ENCODE measurements around the gene PLEKHG5.

PLEKHG5 gene

DNA sequence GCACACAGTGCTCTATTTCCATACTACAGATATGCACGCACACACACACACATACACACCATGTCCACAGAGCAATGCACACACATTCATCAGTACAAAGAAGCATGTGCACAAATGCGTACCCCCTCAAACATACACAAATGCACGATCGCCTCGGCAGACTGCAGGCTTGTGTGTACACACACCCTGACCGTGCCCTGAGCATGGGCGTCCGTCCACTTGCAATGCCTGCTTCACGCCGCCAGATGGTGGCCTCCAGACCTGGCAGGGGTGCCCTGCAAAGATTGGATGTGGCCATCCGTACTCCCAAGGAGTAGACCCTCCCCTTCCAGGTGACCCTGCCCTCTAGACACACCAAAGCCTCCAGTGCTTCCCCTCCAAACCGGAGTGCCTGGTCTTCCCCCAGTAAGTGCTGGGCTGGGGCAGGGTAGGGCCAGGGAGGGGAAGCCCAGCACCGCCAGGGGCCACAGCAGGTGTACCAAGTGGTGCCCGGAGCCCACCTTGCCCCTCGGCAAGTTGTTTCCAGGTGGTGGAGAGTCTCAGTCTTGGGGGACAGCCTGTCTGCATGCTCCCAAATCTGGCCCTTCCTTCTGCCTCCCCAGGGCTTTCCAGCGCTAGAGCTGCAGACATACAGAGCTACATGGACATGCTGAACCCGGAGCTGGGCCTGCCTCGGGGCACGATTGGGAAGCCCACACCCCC is 46.3 kb downstream of the PLEKHG5 start:
- TF ChIP-seq FOXM1 (IDR thresholded peaks at IDR 0.05; ENCODE audit: borderline replicate concordance, low read depth) (no peak), RAD21 (IDR thresholded peaks at IDR 0.05; ENCODE audit: low read depth) (peak; percentile 32; the same call in 1 of the 2 replicates)

DNA sequence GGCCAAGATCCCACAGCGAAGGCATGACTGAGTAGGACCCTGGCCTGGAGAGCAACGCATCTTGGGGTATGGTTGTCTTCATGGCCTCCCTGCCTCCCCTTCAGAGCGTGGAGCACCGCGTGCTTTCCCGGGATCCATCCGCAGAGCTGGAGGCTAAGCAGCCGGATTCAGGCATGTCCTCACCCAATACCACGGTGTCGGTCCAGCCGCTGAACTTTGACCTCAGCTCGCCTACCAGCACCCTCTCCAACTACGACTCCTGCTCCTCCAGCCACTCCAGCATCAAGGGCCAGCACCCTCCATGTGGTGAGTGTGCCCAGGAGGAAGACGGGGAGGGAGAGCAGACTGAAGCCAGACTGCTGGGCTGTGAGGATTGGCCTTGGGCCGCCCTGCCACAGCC is 47.1 kb downstream of the PLEKHG5 start:
- TF ChIP-seq YY1 (IDR thresholded peaks at IDR 0.05; ENCODE audit: low read depth) (no peak), TEAD4 (IDR thresholded peaks at IDR 0.05) (no peak), CEBPB (IDR thresholded peaks at IDR 0.05) (no peak), FOXM1 (IDR thresholded peaks at IDR 0.05; ENCODE audit: borderline replicate concordance, low read depth) (no peak), CREB1 (IDR thresholded peaks at IDR 0.05; ENCODE audit: low read depth) (no peak), TCF12 (IDR thresholded peaks at IDR 0.05; ENCODE audit: low read depth) (no peak), NFIC (IDR thresholded peaks at IDR 0.05) (no peak), ZBTB7A (IDR thresholded peaks at IDR 0.05; ENCODE audit: low read depth) (no peak), EP300 (IDR thresholded peaks at IDR 0.05; ENCODE audit: borderline replicate concordance) (no peak), RAD21 (IDR thresholded peaks at IDR 0.05; ENCODE audit: low read depth) (no peak)
- TF ChIP-seq, protein P1, sequence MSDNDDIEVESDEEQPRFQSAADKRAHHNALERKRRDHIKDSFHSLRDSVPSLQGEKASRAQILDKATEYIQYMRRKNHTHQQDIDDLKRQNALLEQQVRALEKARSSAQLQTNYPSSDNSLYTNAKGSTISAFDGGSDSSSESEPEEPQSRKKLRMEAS (IDR thresholded peaks at IDR 0.05) = no peak
- TF ChIP-seq, protein P2, sequence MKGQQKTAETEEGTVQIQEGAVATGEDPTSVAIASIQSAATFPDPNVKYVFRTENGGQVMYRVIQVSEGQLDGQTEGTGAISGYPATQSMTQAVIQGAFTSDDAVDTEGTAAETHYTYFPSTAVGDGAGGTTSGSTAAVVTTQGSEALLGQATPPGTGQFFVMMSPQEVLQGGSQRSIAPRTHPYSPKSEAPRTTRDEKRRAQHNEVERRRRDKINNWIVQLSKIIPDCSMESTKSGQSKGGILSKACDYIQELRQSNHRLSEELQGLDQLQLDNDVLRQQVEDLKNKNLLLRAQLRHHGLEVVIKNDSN (IDR thresholded peaks at IDR 0.05) = no peak
- TF ChIP-seq, protein P3, sequence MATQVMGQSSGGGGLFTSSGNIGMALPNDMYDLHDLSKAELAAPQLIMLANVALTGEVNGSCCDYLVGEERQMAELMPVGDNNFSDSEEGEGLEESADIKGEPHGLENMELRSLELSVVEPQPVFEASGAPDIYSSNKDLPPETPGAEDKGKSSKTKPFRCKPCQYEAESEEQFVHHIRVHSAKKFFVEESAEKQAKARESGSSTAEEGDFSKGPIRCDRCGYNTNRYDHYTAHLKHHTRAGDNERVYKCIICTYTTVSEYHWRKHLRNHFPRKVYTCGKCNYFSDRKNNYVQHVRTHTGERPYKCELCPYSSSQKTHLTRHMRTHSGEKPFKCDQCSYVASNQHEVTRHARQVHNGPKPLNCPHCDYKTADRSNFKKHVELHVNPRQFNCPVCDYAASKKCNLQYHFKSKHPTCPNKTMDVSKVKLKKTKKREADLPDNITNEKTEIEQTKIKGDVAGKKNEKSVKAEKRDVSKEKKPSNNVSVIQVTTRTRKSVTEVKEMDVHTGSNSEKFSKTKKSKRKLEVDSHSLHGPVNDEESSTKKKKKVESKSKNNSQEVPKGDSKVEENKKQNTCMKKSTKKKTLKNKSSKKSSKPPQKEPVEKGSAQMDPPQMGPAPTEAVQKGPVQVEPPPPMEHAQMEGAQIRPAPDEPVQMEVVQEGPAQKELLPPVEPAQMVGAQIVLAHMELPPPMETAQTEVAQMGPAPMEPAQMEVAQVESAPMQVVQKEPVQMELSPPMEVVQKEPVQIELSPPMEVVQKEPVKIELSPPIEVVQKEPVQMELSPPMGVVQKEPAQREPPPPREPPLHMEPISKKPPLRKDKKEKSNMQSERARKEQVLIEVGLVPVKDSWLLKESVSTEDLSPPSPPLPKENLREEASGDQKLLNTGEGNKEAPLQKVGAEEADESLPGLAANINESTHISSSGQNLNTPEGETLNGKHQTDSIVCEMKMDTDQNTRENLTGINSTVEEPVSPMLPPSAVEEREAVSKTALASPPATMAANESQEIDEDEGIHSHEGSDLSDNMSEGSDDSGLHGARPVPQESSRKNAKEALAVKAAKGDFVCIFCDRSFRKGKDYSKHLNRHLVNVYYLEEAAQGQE (IDR thresholded peaks at IDR 0.05; ENCODE audit: low read depth) = no peak

DNA sequence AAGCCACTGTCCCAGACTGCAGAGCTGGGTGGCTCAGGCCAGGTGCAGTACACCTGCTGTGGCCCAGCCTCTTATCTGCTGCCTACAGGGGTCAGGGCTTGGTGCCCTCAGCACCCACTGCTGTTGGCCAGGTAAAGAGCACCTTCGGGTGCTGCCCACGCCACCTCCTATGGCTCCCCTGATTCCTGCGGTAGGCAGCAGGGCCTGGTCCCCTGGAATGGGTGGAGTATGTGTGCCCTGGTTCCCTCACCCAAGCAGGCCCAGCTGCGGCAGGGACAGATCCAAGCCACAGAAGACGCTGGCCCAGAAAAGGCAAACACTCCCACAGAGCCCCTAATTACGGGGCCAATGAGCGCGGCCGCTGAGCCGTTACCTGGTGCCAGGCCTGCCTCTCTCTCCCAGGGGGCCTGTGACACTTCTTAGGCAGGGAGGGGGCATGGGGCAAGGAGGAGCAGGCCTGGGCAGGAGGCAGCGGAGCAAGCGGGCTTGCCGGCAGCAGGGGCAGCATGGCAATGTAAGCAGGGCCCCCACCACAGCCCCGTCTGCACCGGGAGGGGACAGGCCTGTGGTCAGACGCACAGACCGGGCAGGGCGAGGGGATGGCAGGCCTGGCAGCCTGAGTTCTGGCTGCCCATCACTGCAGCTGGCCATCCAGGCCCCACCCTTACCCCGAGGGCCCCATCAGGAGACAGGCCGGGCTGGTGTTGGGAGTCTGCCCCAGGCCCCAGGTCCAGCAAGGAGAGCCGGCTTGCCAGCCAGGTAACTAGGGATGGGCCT is 47.9 kb downstream of the PLEKHG5 start:
- TF ChIP-seq ZBTB7A (IDR thresholded peaks at IDR 0.05; ENCODE audit: low read depth) (peak; percentile 67; the same call in 1 of the 2 replicates), EP300 (IDR thresholded peaks at IDR 0.05; ENCODE audit: borderline replicate concordance) (no peak; the same call in 1 of the 2 replicates), TCF12 (IDR thresholded peaks at IDR 0.05; ENCODE audit: low read depth) (0 out of 2 replicates have a peak, but pooled peaks have one; percentile 10)

DNA sequence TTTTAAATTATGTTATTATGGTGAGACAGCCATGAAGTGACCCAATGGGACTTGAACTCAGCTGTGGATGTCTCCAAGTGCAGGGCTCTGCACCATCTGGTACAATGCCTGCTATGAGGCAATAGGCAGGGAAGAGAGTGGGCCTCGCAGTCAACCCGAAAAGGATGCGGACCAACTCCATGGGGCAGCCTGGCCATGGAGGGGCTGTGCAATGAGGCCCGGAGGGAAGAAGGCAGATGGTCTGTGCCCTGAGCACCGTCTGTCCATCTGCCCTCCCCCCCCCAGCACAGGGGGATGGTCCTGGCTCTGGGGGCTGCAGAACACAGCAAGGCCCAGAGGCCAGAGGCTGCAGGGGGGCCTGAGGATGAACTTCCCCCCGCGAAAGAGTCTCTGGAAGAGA is 49.9 kb downstream of the PLEKHG5 start:
- TF ChIP-seq, protein P3 (IDR thresholded peaks at IDR 0.05; ENCODE audit: low read depth) = no peak
- TF ChIP-seq, protein P1 (IDR thresholded peaks at IDR 0.05) = no peak
- TF ChIP-seq TCF12 (IDR thresholded peaks at IDR 0.05; ENCODE audit: low read depth) = no peak
- no peak for TF ChIP-seq TAF1 (IDR thresholded peaks at IDR 0.05; ENCODE audit: low read depth)
- TF ChIP-seq, protein P2 (IDR thresholded peaks at IDR 0.05) = no peak
- TF ChIP-seq CREB1 (IDR thresholded peaks at IDR 0.05; ENCODE audit: low read depth) = no peak
- TF ChIP-seq EGR1 (IDR thresholded peaks at IDR 0.05) = no peak
- no peak for TF ChIP-seq YY1 (IDR thresholded peaks at IDR 0.05; ENCODE audit: low read depth)
- no peak for TF ChIP-seq TEAD4 (IDR thresholded peaks at IDR 0.05)
- TF ChIP-seq EP300 (IDR thresholded peaks at IDR 0.05; ENCODE audit: borderline replicate concordance) = no peak
- TF ChIP-seq NFIC (IDR thresholded peaks at IDR 0.05) = no peak
- TF ChIP-seq ZBTB7A (IDR thresholded peaks at IDR 0.05; ENCODE audit: low read depth) = no peak
- no peak for TF ChIP-seq FOXM1 (IDR thresholded peaks at IDR 0.05; ENCODE audit: borderline replicate concordance, low read depth)
- no peak for TF ChIP-seq CEBPB (IDR thresholded peaks at IDR 0.05)
- TF ChIP-seq RAD21 (IDR thresholded peaks at IDR 0.05; ENCODE audit: low read depth) = no peak

DNA sequence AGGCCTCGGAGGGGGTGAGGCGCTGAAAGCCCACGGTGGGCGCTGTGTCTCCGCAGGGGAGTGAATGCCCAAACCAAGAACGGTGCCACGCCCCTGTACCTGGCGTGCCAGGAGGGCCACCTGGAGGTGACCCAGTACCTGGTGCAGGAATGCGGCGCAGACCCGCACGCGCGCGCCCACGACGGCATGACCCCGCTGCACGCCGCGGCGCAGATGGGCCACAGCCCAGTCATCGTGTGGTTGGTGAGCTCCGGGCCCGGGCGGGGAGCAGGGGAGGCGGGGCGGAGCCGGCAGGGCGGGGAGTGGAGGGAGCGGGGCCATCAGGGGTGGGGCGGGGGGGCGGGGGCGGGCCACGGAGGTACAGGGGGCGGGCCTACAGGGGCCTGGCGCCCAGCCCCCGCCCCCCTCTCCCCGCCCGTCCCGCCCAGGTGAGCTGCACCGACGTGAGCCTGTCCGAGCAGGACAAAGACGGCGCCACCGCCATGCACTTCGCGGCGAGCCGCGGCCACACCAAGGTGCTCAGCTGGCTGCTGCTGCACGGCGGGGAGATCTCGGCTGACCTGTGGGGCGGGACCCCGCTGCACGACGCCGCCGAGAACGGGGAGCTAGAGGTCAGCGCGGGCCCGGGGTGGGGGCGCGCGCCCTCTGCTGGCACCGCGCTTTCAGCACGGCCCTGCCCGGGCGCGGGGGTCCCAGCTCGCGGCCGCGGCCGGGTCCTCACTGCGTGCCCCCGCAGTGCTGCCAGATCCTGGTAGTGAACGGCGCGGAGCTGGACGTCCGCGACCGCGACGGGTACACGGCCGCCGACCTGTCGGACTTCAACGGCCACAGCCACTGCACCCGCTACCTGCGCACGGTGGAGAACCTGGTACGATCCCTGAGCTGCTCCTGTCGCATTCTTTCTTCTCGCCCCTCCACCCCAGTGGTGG is 51.0 kb downstream of the PLEKHG5 start:
- TF ChIP-seq, protein P1 (IDR thresholded peaks at IDR 0.05) = peak; percentile 88
- TF ChIP-seq, protein P3 (IDR thresholded peaks at IDR 0.05; ENCODE audit: low read depth) = no peak
- TF ChIP-seq NFIC (IDR thresholded peaks at IDR 0.05) (peak; percentile 40; the same call in 1 of the 2 replicates), TEAD4 (IDR thresholded peaks at IDR 0.05) (peak; percentile 85), TCF12 (IDR thresholded peaks at IDR 0.05; ENCODE audit: low read depth) (peak; percentile 77; the same call in 1 of the 2 replicates), EGR1 (IDR thresholded peaks at IDR 0.05) (peak; percentile 29; the same call in 1 of the 2 replicates), EP300 (IDR thresholded peaks at IDR 0.05; ENCODE audit: borderline replicate concordance) (peak; percentile 41; the same call in 1 of the 2 replicates), FOXM1 (IDR thresholded peaks at IDR 0.05; ENCODE audit: borderline replicate concordance, low read depth) (no peak)
